ENCODE measurements around the gene CLDN1.

DNA sequence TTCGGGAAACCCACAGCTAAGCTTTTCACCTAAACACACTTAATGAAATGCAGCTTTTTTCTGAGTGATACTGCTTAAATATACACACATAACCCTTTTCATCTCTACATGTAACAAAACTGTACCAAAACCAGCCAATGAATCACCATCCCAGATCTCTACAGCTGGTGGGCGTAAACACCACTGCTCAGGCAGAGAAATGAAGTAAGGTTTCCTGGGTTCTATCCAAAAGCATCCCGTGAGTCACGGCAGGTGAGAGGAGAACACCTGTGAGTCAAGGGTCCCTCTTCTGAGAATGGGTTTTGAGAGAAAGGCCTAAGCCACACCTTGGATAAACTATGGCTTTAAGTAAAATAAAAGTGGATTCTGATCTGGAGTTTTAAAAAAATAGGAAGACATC lies 2.6 kb downstream of the CLDN1 start:
- TF ChIP-seq, protein P1, sequence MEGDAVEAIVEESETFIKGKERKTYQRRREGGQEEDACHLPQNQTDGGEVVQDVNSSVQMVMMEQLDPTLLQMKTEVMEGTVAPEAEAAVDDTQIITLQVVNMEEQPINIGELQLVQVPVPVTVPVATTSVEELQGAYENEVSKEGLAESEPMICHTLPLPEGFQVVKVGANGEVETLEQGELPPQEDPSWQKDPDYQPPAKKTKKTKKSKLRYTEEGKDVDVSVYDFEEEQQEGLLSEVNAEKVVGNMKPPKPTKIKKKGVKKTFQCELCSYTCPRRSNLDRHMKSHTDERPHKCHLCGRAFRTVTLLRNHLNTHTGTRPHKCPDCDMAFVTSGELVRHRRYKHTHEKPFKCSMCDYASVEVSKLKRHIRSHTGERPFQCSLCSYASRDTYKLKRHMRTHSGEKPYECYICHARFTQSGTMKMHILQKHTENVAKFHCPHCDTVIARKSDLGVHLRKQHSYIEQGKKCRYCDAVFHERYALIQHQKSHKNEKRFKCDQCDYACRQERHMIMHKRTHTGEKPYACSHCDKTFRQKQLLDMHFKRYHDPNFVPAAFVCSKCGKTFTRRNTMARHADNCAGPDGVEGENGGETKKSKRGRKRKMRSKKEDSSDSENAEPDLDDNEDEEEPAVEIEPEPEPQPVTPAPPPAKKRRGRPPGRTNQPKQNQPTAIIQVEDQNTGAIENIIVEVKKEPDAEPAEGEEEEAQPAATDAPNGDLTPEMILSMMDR (IDR thresholded peaks at IDR 0.05; ENCODE audit: low read length): no peak
- TF ChIP-seq EZH2 (IDR thresholded peaks at IDR 0.05; ENCODE audit: borderline replicate concordance, low read length): no peak
